Esophagus squamous epithelium (tissue), 5 donors: Measurements from ENCODE around the gene RTN1. TPM values are rescaled to one million over a fixed set of nuclear protein-coding genes. Genes with fewer than 3 reads are reported as not detected.

Experiments
- DNase-seq: peaks from one replicate; lab custom pipeline; 2025; lab: John Stamatoyannopoulos, UW
- H3K27ac ChIP-seq, 4 donors: fragments of 200-600 bp; sonication (generic); one replicate each; pipeline ENCODE4 v1.5.1; 2016 to 2019; ENCODE audit warnings: mild to moderate bottlenecking in 1 of 4
- H3K27me3 ChIP-seq, 4 donors: fragments of 200-600 bp; sonication (generic); 1 replicate in 3 of 4; 2 replicates in 1 of 4; pipeline versions ENCODE4 v1.5.1 to v1.6.0; 2017 to 2021; ENCODE audit warnings: antibody characterized with exemption in 1 of 4
- H3K36me3 ChIP-seq, 3 donors: fragments of 200-600 bp; sonication (generic); one replicate each; pipeline ENCODE4 v1.5.1; 2016 to 2019
- H3K4me1 ChIP-seq, 3 donors: fragments of 200-600 bp; sonication (generic); one replicate each; pipeline ENCODE4 v1.5.1; 2017 to 2019
- H3K4me3 ChIP-seq, 4 donors: fragments of 200-600 bp; sonication (generic); 1 replicate in 3 of 4; 2 replicates in 1 of 4; pipeline ENCODE4 v1.5.1; 2016 to 2019; ENCODE audit warnings: mild to moderate bottlenecking in 2 of 4, moderate library complexity in 1 of 4
- H3K9me3 ChIP-seq, 3 donors: fragments of 200-600 bp; sonication (generic); one replicate each; pipeline ENCODE4 v1.5.1; 2016 to 2019
- POLR2A ChIP-seq, 4 donors: fragments of 450-650 bp; IDR thresholded peaks; one replicate each; pipeline ENCODE4 v1.6.1; 2017; ENCODE audit warnings: antibody characterized with exemption in 4 of 4, mild to moderate bottlenecking in 4 of 4, moderate library complexity in 3 of 4
- WGBS, 2 donors: methylation state at CpG; one replicate each; pipeline ENCODE4 v1.1.5; 2018; 5-methylcytosine and 5-hydroxymethylcytosine counted together
- intact Hi-C: fragments of 100-400 bp; cut with DNase I; formaldehyde crosslinking; loops from one replicate; pipeline ENCODE4 v1.15.0; 2022
- total RNA-seq, 4 donors: library from RNA; depleted of rRNA; stranded (reverse); fragments of >200 nt; gene quantifications; one replicate each; pipeline ENCODE4 v1.1.0, GENCODE V29; 2016
- TF ChIP-seq, protein P1 (sequence below), 6 experiments: fragments of 450-650 bp in 4 of 6; fragments of 200-600 bp in 2 of 6; sonication (generic) in 2 of 6; IDR thresholded peaks; one replicate each; pipeline ENCODE4 v1.5.1; 2016 to 2019; ENCODE audit warnings: antibody characterized with exemption in 6 of 6, mild to moderate bottlenecking in 4 of 6, moderate library complexity in 4 of 6
- donor health status: DM: yes; HTN: yes; CAD: no.

Gene RTN1
- total RNA-seq, 4 donors from 2014 or later = 0.15 to 2.3 (median 0.91) TPM

DNA sequence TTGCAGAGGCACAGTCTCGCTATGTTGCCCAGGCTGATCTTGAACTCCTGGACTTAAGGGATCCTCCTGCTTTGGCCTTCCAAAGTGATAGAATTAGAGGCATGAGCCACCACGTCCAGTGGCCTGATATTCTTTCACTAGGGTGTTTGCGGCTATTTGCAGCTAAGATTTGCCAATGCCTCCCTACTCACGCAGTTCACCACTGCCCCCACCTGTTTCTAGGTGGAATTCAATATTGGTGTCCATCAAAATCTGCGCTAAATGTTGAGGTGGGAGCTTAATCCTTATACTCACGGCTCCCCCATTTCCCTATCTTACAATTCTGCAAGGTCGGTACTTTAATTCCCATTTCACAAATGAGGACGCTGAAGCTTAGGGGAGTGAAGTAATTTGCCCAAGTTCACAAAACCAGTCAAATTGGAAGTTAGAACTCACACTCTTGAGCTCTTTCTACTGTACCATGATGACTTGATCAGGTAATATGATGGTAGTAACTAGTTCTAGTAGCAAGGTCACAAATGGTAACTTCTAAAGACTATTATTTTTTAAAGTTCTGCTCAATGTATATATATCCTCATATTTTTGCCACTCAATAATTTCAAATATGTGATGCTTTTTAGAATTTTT, 27.3 kb upstream of the RTN1 start:
- DNase-seq = no peak
- 36 to 38% methylated on average over 8 of the region's 8 CpGs for WGBS, 2 donors

DNA sequence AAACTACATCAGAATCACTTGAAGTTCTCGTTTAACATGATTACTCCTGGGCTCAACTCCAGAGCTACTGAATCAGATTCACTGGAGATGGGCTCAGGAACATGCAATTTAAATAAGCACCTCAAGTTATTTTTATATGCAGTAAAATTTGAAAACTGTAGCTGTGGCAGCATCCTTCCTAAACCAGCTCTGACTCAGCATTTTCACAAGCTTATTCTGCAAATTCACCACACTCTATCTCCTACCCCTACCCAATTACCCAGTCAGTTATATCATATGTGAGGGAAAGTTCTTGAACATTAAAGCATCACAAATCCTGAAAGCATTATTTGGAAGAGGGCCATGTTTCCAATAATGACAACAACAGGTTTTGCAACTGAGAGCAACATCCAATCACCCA, 25.1 kb upstream of the RTN1 start:
- H3K4me3 ChIP-seq = no peak overlapping the region
- H3K9me3 ChIP-seq = no peaks in the 10 kb centered on the region
- 40 to 61% methylated on average over 1 of the region's 1 CpG for WGBS, 2 donors
- H3K4me1 ChIP-seq = no peaks in the 10 kb centered on the region
- H3K27me3 ChIP-seq = no peaks in the 10 kb centered on the region
- DNase-seq = no peak
- intact Hi-C loops = no loop called here
- H3K36me3 ChIP-seq = no peaks in the 10 kb centered on the region
- TF ChIP-seq, protein P1, sequence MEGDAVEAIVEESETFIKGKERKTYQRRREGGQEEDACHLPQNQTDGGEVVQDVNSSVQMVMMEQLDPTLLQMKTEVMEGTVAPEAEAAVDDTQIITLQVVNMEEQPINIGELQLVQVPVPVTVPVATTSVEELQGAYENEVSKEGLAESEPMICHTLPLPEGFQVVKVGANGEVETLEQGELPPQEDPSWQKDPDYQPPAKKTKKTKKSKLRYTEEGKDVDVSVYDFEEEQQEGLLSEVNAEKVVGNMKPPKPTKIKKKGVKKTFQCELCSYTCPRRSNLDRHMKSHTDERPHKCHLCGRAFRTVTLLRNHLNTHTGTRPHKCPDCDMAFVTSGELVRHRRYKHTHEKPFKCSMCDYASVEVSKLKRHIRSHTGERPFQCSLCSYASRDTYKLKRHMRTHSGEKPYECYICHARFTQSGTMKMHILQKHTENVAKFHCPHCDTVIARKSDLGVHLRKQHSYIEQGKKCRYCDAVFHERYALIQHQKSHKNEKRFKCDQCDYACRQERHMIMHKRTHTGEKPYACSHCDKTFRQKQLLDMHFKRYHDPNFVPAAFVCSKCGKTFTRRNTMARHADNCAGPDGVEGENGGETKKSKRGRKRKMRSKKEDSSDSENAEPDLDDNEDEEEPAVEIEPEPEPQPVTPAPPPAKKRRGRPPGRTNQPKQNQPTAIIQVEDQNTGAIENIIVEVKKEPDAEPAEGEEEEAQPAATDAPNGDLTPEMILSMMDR (IDR thresholded peaks at IDR 0.05) = no peak
- no peak for TF ChIP-seq POLR2A (IDR thresholded peaks at IDR 0.05)
- H3K27ac ChIP-seq = no peak overlapping the region

More for the DNA sequence above, 27.3 kb upstream of the RTN1 start:
- Histone ChIP-seq H3K27ac (no peak overlapping the region), H3K9me3 (no peaks in the 10 kb centered on the region), H3K4me1 (no peaks in the 10 kb centered on the region), H3K27me3 (peaks cover 0 to 2% (median 0%) of the 10 kb centered on the region in 4 donors), H3K4me3 (no peak overlapping the region), H3K36me3 (no peaks in the 10 kb centered on the region)
- TF ChIP-seq POLR2A (IDR thresholded peaks at IDR 0.05) = no peak
- TF ChIP-seq, protein P1 (IDR thresholded peaks at IDR 0.05) = peak in 2 of 6 experiments; percentile 31 to 41
- intact Hi-C loops = no loop called here

DNA sequence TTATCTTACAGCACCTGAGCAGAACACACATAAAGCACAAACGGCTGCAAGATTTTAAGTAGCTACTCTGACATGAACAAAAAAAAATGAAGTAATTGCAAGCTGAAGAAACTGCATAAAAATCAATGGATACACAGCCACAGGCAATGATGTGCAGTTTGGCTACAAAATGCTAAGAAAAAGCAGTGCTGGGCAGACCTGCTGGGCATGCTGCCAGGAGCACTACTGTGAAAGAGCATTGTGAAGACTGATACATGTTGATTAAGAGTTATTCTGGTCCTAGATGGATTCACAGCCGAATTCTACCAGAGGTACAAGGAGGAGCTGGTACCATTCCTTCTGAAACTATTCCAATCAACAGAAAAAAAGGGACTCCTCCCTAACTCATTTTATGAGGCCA, 20.1 kb upstream of the RTN1 start:
- no peak for DNase-seq
- H3K27me3 ChIP-seq = no peaks in the 10 kb centered on the region
- intact Hi-C loops = no loop called here
- no peak overlapping the region for H3K27ac ChIP-seq
- WGBS, 2 donors = 37 to 66% methylated on average over 2 of the region's 2 CpGs
- H3K4me3 ChIP-seq = no peak overlapping the region
- no peaks in the 10 kb centered on the region for H3K9me3 ChIP-seq
- TF ChIP-seq, protein P1 (IDR thresholded peaks at IDR 0.05) = no peak
- TF ChIP-seq POLR2A (IDR thresholded peaks at IDR 0.05) = no peak
- no peaks in the 10 kb centered on the region for H3K36me3 ChIP-seq
- no peaks in the 10 kb centered on the region for H3K4me1 ChIP-seq

DNA sequence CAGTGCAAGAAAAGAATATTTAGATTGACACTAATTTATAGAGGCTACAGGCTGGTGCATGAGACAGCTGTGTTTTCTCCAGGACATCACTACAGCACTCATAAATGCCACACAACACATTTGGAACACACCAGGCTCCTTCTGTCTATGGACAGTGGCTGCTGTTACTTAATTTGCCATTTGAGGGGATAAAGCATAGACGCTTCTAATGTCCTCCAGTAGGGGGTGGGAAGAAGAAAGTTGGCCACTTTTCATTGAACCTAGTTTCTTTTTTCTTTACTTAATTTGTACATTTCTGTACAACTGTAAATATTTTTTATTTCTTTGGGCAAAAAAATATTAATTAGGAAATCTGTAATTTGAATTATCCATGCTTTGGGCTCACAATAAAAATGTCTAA, 12.4 kb upstream of the RTN1 start:
- no peaks in the 10 kb centered on the region for H3K9me3 ChIP-seq
- no peaks in the 10 kb centered on the region for H3K36me3 ChIP-seq
- H3K27ac ChIP-seq = no peak overlapping the region
- peaks cover 0 to 8% (median 0%) of the 10 kb centered on the region in 4 donors for H3K27me3 ChIP-seq
- TF ChIP-seq POLR2A (IDR thresholded peaks at IDR 0.05) = no peak
- TF ChIP-seq, protein P1 (IDR thresholded peaks at IDR 0.05) = no peak
- no peak overlapping the region for H3K4me3 ChIP-seq
- intact Hi-C loops = no loop called here
- no peaks in the 10 kb centered on the region for H3K4me1 ChIP-seq
- DNase-seq = no peak
- WGBS, 2 donors = 34 to 43% methylated on average over 1 of the region's 1 CpG

DNA sequence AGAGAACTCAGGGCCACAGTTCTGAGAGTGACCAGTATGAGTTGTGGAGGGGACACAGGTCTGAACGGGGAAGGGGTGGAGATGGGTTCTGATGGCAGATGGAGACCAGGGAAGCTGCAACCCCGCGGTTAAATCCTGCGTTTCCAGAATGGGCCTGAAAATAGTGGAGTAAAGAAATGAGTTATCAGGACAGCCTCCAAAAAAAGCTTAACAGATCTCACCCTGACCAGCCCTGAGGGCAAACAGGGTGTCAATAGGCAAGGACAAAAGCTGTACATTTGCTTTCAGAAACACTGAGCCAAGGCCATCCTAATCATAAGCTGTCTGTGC, 555 bp upstream of the RTN1 start:
- TF ChIP-seq, protein P1 (IDR thresholded peaks at IDR 0.05) = no peak
- no peak for TF ChIP-seq POLR2A (IDR thresholded peaks at IDR 0.05)
- Histone ChIP-seq H3K9me3 (no peaks in the 10 kb centered on the region), H3K27me3 (peaks cover 0 to 70% (median 5%) of the 10 kb centered on the region in 4 donors), H3K36me3 (no peaks in the 10 kb centered on the region), H3K4me3 (peak overlapping the region; percentile 36 to 71 (median 48)), H3K27ac (peak overlapping the region in 2 of 4 donors; percentile 11 to 40), H3K4me1 (peaks cover 4 to 23% (median 5%) of the 10 kb centered on the region in 3 donors)
- DNase-seq = no peak
- WGBS, 2 donors = 11 to 13% methylated on average over 4 of the region's 4 CpGs
- intact Hi-C loops = no loop called here
